ENCODE measurements around the gene HOMER2. TPM values are rescaled to one million over a fixed set of nuclear protein-coding genes. Genes with fewer than 3 reads are reported as not detected.
"Not testable (repeated sequence)": the region's sequence is repeated elsewhere in the genome, so short reads cannot be mapped to it uniquely, and the experiment has no call there.

The HOMER2 gene
- total RNA-seq, 2 experiments from 2014 or later: 5.6 TPM

GRCh38 chr15:82870727-82871320 lies 81.7 kb downstream of the HOMER2 start:
- POLR2A ChIA-PET: no interaction called here
- Histone ChIP-seq H3K9me3 (ENCODE audit: low read length) (no peaks in the 10 kb centered on the region), H3K4me3 (ENCODE audit: low read depth, low read length, poor library complexity, severe bottlenecking) (no peak overlapping the region), H3K79me2 (ENCODE audit: insufficient read depth, low read depth, low read length) (no peaks in the 10 kb centered on the region), H3K36me3 (ENCODE audit: insufficient read depth, low read length) (no peaks in the 10 kb centered on the region), H3K4me2 (ENCODE audit: low read length) (no peak overlapping the region), H2AFZ (ENCODE audit: low read length) (no peak overlapping the region), H3K4me1 (ENCODE audit: insufficient read depth, low read length, poor library complexity, severe bottlenecking) (no peaks in the 10 kb centered on the region), H3K9me2 (ENCODE audit: insufficient read depth, low read length) (no peaks in the 10 kb centered on the region), H3K27ac (ENCODE audit: low read depth, low read length, poor library complexity, severe bottlenecking) (no peak overlapping the region), H4K20me1 (ENCODE audit: insufficient read depth, low read length) (no peaks in the 10 kb centered on the region)
- no TSS peak for BruUV-seq (replicated peaks)
- CTCF ChIA-PET (ENCODE audit: unreplicated experiment): no interaction called here
- intact Hi-C loops (cut with micrococcal nuclease; ENCODE audit: unreplicated experiment): no loop called here
- DNase-seq (ENCODE audit: low spot score): no peak
- TF ChIP-seq EZH2phosphoT487 (IDR thresholded peaks at IDR 0.05; ENCODE audit: borderline replicate concordance, low read depth, low read length) (no peak), CTCF (conservative IDR thresholded peaks at IDR 0.05; ENCODE audit: low read length) (no peak)

- H3K36me3 ChIP-seq (ENCODE audit: insufficient read depth, low read length); H3K4me3 ChIP-seq (ENCODE audit: low read depth, low read length, poor library complexity, severe bottlenecking); H2AFZ ChIP-seq (ENCODE audit: low read length); H3K4me1 ChIP-seq (ENCODE audit: insufficient read depth, low read length, poor library complexity, severe bottlenecking); H3K4me2 ChIP-seq (ENCODE audit: low read length); H3K79me2 ChIP-seq (ENCODE audit: insufficient read depth, low read depth, low read length); H3K9me3 ChIP-seq (ENCODE audit: low read length); DNase-seq (ENCODE audit: low spot score); CTCF ChIA-PET (ENCODE audit: unreplicated experiment); H3K27ac ChIP-seq (ENCODE audit: low read depth, low read length, poor library complexity, severe bottlenecking); intact Hi-C loops (cut with micrococcal nuclease; ENCODE audit: unreplicated experiment); BruUV-seq (replicated peaks); H4K20me1 ChIP-seq (ENCODE audit: insufficient read depth, low read length); H3K9me2 ChIP-seq (ENCODE audit: insufficient read depth, low read length): not testable (repeated sequence)
- POLR2A ChIA-PET: interaction anchor here (0.6 kb wide), 1 partner anchor 339 kb away, joined by 3 read pairs; no protein-coding TSS in a partner anchor
Measured at GRCh38 chr15:82865981-82866380, 86.5 kb downstream of the HOMER2 start.

GRCh38 chr15:82865581-82865980 lies 86.9 kb downstream of the HOMER2 start:
- intact Hi-C loops (cut with micrococcal nuclease; ENCODE audit: unreplicated experiment); H3K27ac ChIP-seq (ENCODE audit: low read depth, low read length, poor library complexity, severe bottlenecking); DNase-seq (ENCODE audit: low spot score); H3K4me1 ChIP-seq (ENCODE audit: insufficient read depth, low read length, poor library complexity, severe bottlenecking); CTCF ChIA-PET (ENCODE audit: unreplicated experiment); H3K36me3 ChIP-seq (ENCODE audit: insufficient read depth, low read length); H3K9me3 ChIP-seq (ENCODE audit: low read length); H3K9me2 ChIP-seq (ENCODE audit: insufficient read depth, low read length); H3K4me3 ChIP-seq (ENCODE audit: low read depth, low read length, poor library complexity, severe bottlenecking); H4K20me1 ChIP-seq (ENCODE audit: insufficient read depth, low read length); H3K4me2 ChIP-seq (ENCODE audit: low read length); H3K79me2 ChIP-seq (ENCODE audit: insufficient read depth, low read depth, low read length); H2AFZ ChIP-seq (ENCODE audit: low read length); BruUV-seq (replicated peaks): not testable (repeated sequence)
- POLR2A ChIA-PET: interaction anchor here (0.6 kb wide), 1 partner anchor 338 kb away, joined by 3 read pairs; no protein-coding TSS in a partner anchor

GRCh38 chr15:82864967-82865366 lies 87.6 kb downstream of the HOMER2 start:
- BruUV-seq (replicated peaks): no TSS peak
- Histone ChIP-seq H3K36me3 (ENCODE audit: insufficient read depth, low read length) (no peaks in the 10 kb centered on the region), H2AFZ (ENCODE audit: low read length) (no peak overlapping the region), H3K4me3 (ENCODE audit: low read depth, low read length, poor library complexity, severe bottlenecking) (no peak overlapping the region), H4K20me1 (ENCODE audit: insufficient read depth, low read length) (no peaks in the 10 kb centered on the region), H3K9me3 (ENCODE audit: low read length) (no peaks in the 10 kb centered on the region), H3K79me2 (ENCODE audit: insufficient read depth, low read depth, low read length) (no peaks in the 10 kb centered on the region), H3K9me2 (ENCODE audit: insufficient read depth, low read length) (no peaks in the 10 kb centered on the region), H3K27ac (ENCODE audit: low read depth, low read length, poor library complexity, severe bottlenecking) (no peak overlapping the region), H3K4me2 (ENCODE audit: low read length) (no peak overlapping the region), H3K4me1 (ENCODE audit: insufficient read depth, low read length, poor library complexity, severe bottlenecking) (no peaks in the 10 kb centered on the region)
- DNase-seq (ENCODE audit: low spot score): no peak
- POLR2A ChIA-PET: no interaction called here
- TF ChIP-seq EZH2phosphoT487 (IDR thresholded peaks at IDR 0.05; ENCODE audit: borderline replicate concordance, low read depth, low read length) (no peak), CTCF (conservative IDR thresholded peaks at IDR 0.05; ENCODE audit: low read length) (no peak)
- intact Hi-C loops (cut with micrococcal nuclease; ENCODE audit: unreplicated experiment): no loop called here
- CTCF ChIA-PET (ENCODE audit: unreplicated experiment): no interaction called here
